A549 (cell line): ENCODE results near the gene ELF5. TPM values are rescaled to one million over a fixed set of nuclear protein-coding genes. Genes with fewer than 3 reads are reported as not detected.

Experiments
- ATAC-seq, 2 experiments: fragments of 200-7000 bp in 1 of 2; fragments of >200 bp in 1 of 2; cut with Nextera tagmentation in 1 of 2; cut with Tn5 transposase in 1 of 2; 3 replicates each; pipeline versions ENCODE4 v1.8.0 to v1.9.1; 2018 to 2020; ENCODE audit warnings: mild to moderate bottlenecking in 1 of 2, moderate library complexity in 1 of 2
- CTCF ChIA-PET: fragments of 300-600 bp; sonication (Branson Sonifier 250); formaldehyde crosslinking; extraction: SDS; loops from one replicate; lab custom pipeline; 2021; ENCODE audit warnings: antibody characterized with exemption, inconsistent platforms; lab: Yijun Ruan, JAX
- POLR2A ChIA-PET: fragments of 350-600 bp; formaldehyde crosslinking; extraction: SDS; loops from one replicate; lab custom pipeline; 2021; ENCODE audit warnings: antibody characterized with exemption, inconsistent platforms; lab: Yijun Ruan, JAX
- DNase-seq, 2 experiments: peaks; one replicate each; pipeline versions ENCODE4 v3.0.0 to v3.0.0-alpha.2; 2011 to 2016; ENCODE audit warnings: low read depth in 1 of 2, low spot score in 1 of 2
- FAIRE-seq: peaks from 2 replicates; lab custom pipeline; 2011; peaks lifted over from hg19 to GRCh38; lab: Jason Lieb, UNC
- H3K27ac ChIP-seq, 2 experiments: fragments of >200 bp; sonication (Bioruptor Twin); formaldehyde crosslinking; 3 replicates each; pipeline ENCODE4 v1.5.1; 2016 to 2017
- H3K4me1 ChIP-seq: fragments of >200 bp; sonication (Bioruptor Twin); formaldehyde crosslinking; 3 replicates; pipeline ENCODE4 v1.6.1; 2016
- H3K4me2 ChIP-seq: fragments of >200 bp; sonication (Bioruptor Twin); formaldehyde crosslinking; 3 replicates; pipeline ENCODE4 v1.6.1; 2016
- H3K4me3 ChIP-seq: fragments of >200 bp; sonication (Bioruptor Twin); formaldehyde crosslinking; 3 replicates; pipeline ENCODE4 v1.5.1; 2016
- H3K9me3 ChIP-seq: fragments of >200 bp; sonication (Bioruptor Twin); formaldehyde crosslinking; 3 replicates; pipeline ENCODE4 v1.6.1; 2016
- CBX2 ChIP-seq: fragments of 200-600 bp; sonication (generic); IDR thresholded peaks from 2 replicates; pipeline ENCODE4 v1.6.1; 2016; ENCODE audit warnings: low read depth, mild to moderate bottlenecking, borderline replicate concordance
- CBX8 ChIP-seq: fragments of 200-600 bp; sonication (generic); IDR thresholded peaks from 2 replicates; pipeline ENCODE4 v1.6.1; 2016
- CEBPB ChIP-seq, 2 experiments: fragments of >200 bp in 1 of 2; sonication (Bioruptor Twin) in 1 of 2; formaldehyde crosslinking in 1 of 2; IDR thresholded peaks; 2 replicates each; pipeline ENCODE4 v1.6.1; 2012 to 2016
- CHD2 ChIP-seq: fragments of 150-350 bp; IDR thresholded peaks from 2 replicates; pipeline ENCODE4 v1.6.1; 2014; ENCODE audit warnings: low read length; ENCODE audit not compliant: partially characterized antibody
- CHD4 ChIP-seq: fragments of 200-600 bp; sonication (generic); IDR thresholded peaks from 2 replicates; pipeline ENCODE4 v1.6.1; 2016; ENCODE audit warnings: antibody characterized with exemption, mild to moderate bottlenecking, borderline replicate concordance
- E2F6 ChIP-seq: IDR thresholded peaks from 2 replicates; pipeline ENCODE4 v1.6.1; 2012; ENCODE audit warnings: low read depth, borderline replicate concordance
- HDAC2 ChIP-seq: fragments of 200-600 bp; sonication (generic); IDR thresholded peaks from 2 replicates; pipeline ENCODE4 v1.6.1; 2016
- KDM1A ChIP-seq: fragments of 200-600 bp; sonication (generic); IDR thresholded peaks from 2 replicates; pipeline ENCODE4 v1.6.1; 2016; ENCODE audit warnings: low read depth, mild to moderate bottlenecking
- KDM5A ChIP-seq: fragments of 200-600 bp; sonication (generic); IDR thresholded peaks from 2 replicates; pipeline ENCODE4 v1.6.1; 2016; ENCODE audit warnings: antibody characterized with exemption, mild to moderate bottlenecking
- MYC ChIP-seq: IDR thresholded peaks from 2 replicates; pipeline ENCODE4 v1.6.1; 2012; ENCODE audit warnings: mild to moderate bottlenecking, inconsistent platforms, low read length, improper control_type of control experiment, borderline replicate concordance
- POLR2AphosphoS2 ChIP-seq: conservative IDR thresholded peaks from 2 replicates; pipeline ENCODE4 v1.6.1; 2012; ENCODE audit warnings: low read length, improper control_type of control experiment, inconsistent platforms
- RARB ChIP-seq: fragments of 250-450 bp; sonication (Bioruptor Pico); IDR thresholded peaks from 2 replicates; pipeline ENCODE4 v1.8.0; 2021; ENCODE audit warnings: mild to moderate bottlenecking, moderate library complexity
- TFCP2L1 ChIP-seq: fragments of 250-450 bp; sonication (Bioruptor Pico); IDR thresholded peaks from 2 replicates; pipeline ENCODE4 v1.5.0; 2021; ENCODE audit warnings: mild to moderate bottlenecking
- ZC3H11A ChIP-seq: fragments of 450-650 bp; IDR thresholded peaks from 2 replicates; pipeline ENCODE4 v1.6.1; 2014; ENCODE audit warnings: antibody characterized with exemption, mild to moderate bottlenecking
- ZNF302 ChIP-seq: fragments of 250-450 bp; sonication (Bioruptor Pico); IDR thresholded peaks from 2 replicates; pipeline ENCODE4 v1.9.0; 2021; ENCODE audit warnings: inconsistent platforms, mild to moderate bottlenecking, moderate library complexity
- ZSCAN20 ChIP-seq: fragments of 250-450 bp; sonication (Bioruptor Pico); IDR thresholded peaks from 2 replicates; pipeline ENCODE4 v1.8.0; 2022; ENCODE audit warnings: mild to moderate bottlenecking, moderate library complexity
- WGBS: methylation state at CpG from one replicate; pipeline ENCODE4 v1.1.6; 2017; ENCODE audit errors: missing lambda C conversion rate; 5-methylcytosine and 5-hydroxymethylcytosine counted together
- polyA plus RNA-seq, 4 experiments: library from polyadenylated mRNA; depleted of rRNA in 3 of 4; stranded (reverse); fragments of >200 nt; fragmentation: RNase III in 1 of 4; extraction: RNeasy Plus Mini Kit Qiagen cat#74134 plus additional on column Dnase treatment in 1 of 4; gene quantifications; 2 replicates in 3 of 4; 3 replicates in 1 of 4; pipeline ENCODE4 v1.2.3, GENCODE V29; 2011 to 2017
- TF ChIP-seq, protein P1 (sequence below): fragments of 200-600 bp; sonication (generic); IDR thresholded peaks from 2 replicates; pipeline ENCODE4 v1.6.1; 2016; ENCODE audit warnings: antibody characterized with exemption, mild to moderate bottlenecking, moderate library complexity
- TF ChIP-seq, protein P2 (sequence below): fragments of >200 bp; sonication (Bioruptor Twin); formaldehyde crosslinking; IDR thresholded peaks from 3 replicates; pipeline ENCODE4 v1.5.1; 2016

ELF5 gene
- polyA plus RNA-seq, 2 of the 4 experiments (the other 2 are of a cell fraction), result 0.04 TPM; not detected in 1

DNA sequence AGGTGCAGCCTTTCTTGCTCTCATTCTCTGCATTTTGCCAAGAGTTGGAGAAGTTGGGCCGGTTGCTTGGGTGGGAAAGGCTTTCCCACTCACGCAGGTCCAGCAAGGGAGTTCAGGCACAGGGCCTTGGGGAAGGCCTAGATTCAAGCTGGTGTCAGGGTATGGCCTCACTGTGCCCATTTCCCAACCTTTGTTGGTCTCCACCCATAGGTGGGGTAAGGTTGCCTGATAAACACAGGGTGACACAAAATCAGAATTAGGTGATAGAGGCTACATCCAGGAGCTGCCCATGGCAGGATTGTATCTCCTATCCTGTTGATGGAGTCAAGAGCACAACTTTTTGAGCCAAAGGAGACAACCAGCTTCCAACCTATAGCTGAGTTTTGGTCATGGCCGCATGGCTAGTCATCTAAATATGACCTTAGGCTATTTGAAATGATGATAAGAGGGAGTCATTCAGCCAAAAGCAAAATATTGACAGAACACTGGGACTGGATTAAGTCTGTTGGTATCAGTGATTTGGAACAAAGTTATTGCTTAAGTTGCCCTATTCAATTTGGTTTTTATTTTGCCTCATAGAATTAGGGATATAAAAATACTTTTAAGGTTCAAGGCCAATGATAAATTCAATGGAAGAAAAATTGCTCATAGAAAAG lies 54.0 kb downstream of the ELF5 start (continued):
- TF ChIP-seq, protein P1, sequence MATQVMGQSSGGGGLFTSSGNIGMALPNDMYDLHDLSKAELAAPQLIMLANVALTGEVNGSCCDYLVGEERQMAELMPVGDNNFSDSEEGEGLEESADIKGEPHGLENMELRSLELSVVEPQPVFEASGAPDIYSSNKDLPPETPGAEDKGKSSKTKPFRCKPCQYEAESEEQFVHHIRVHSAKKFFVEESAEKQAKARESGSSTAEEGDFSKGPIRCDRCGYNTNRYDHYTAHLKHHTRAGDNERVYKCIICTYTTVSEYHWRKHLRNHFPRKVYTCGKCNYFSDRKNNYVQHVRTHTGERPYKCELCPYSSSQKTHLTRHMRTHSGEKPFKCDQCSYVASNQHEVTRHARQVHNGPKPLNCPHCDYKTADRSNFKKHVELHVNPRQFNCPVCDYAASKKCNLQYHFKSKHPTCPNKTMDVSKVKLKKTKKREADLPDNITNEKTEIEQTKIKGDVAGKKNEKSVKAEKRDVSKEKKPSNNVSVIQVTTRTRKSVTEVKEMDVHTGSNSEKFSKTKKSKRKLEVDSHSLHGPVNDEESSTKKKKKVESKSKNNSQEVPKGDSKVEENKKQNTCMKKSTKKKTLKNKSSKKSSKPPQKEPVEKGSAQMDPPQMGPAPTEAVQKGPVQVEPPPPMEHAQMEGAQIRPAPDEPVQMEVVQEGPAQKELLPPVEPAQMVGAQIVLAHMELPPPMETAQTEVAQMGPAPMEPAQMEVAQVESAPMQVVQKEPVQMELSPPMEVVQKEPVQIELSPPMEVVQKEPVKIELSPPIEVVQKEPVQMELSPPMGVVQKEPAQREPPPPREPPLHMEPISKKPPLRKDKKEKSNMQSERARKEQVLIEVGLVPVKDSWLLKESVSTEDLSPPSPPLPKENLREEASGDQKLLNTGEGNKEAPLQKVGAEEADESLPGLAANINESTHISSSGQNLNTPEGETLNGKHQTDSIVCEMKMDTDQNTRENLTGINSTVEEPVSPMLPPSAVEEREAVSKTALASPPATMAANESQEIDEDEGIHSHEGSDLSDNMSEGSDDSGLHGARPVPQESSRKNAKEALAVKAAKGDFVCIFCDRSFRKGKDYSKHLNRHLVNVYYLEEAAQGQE, result no peak
- no peak for TF ChIP-seq MYC
- no peak for TF ChIP-seq HDAC2
- TF ChIP-seq E2F6, result no peak
- TF ChIP-seq CHD2, result no peak

- POLR2A ChIA-PET, result no interaction called here
Measured at GRCh38 chr11:34458525-34458924, 55.1 kb downstream of the ELF5 start.

GRCh38 chr11:34457607-34458006 lies 56.0 kb downstream of the ELF5 start:
- Histone ChIP-seq H3K27ac (no peak overlapping the region), H3K4me1 (no peaks in the 10 kb centered on the region), H3K4me2 (no peak overlapping the region), H3K9me3 (no peaks in the 10 kb centered on the region)
- 78% methylated on average over 2 of the region's 2 CpGs for WGBS
- POLR2A ChIA-PET, result no interaction called here
- CTCF ChIA-PET, result interaction anchor here (0.6 to 4.2 kb wide), 3 partner anchors 11 to 278 kb away, joined by 3 to 13 read pairs (median 3); no protein-coding TSS in a partner anchor
- no peak for FAIRE-seq
- ATAC-seq, result no peak
- TF ChIP-seq CBX2, result no peak
- no peak for TF ChIP-seq E2F6
- no peak for TF ChIP-seq KDM1A
- TF ChIP-seq TFCP2L1 (CRISPR knock-in tag), result no peak
- TF ChIP-seq, protein P2, sequence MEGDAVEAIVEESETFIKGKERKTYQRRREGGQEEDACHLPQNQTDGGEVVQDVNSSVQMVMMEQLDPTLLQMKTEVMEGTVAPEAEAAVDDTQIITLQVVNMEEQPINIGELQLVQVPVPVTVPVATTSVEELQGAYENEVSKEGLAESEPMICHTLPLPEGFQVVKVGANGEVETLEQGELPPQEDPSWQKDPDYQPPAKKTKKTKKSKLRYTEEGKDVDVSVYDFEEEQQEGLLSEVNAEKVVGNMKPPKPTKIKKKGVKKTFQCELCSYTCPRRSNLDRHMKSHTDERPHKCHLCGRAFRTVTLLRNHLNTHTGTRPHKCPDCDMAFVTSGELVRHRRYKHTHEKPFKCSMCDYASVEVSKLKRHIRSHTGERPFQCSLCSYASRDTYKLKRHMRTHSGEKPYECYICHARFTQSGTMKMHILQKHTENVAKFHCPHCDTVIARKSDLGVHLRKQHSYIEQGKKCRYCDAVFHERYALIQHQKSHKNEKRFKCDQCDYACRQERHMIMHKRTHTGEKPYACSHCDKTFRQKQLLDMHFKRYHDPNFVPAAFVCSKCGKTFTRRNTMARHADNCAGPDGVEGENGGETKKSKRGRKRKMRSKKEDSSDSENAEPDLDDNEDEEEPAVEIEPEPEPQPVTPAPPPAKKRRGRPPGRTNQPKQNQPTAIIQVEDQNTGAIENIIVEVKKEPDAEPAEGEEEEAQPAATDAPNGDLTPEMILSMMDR, result no peak
- TF ChIP-seq ZC3H11A, result no peak
- TF ChIP-seq, all 56 proteins: peak for 0
- no peak overlapping the region for H3K4me3 ChIP-seq
- no peak for DNase-seq

More at GRCh38 chr11:34458525-34458924, 55.1 kb downstream of the ELF5 start:
- WGBS, result 80% methylated on average over 4 of the region's 4 CpGs
- H3K4me3 ChIP-seq, result no peak overlapping the region
- H3K4me2 ChIP-seq, result no peak overlapping the region
- no peak overlapping the region for H3K27ac ChIP-seq
- no peaks in the 10 kb centered on the region for H3K4me1 ChIP-seq
- H3K9me3 ChIP-seq, result no peaks in the 10 kb centered on the region
- TF ChIP-seq CBX8 (no peak), POLR2AphosphoS2 (no peak), ZNF302 (CRISPR knock-in tag) (no peak), CHD4 (no peak), RARB (CRISPR knock-in tag) (no peak), KDM5A (no peak), CEBPB (IDR thresholded peaks at IDR 0.05) (no peak), E2F6 (no peak), ZSCAN20 (CRISPR knock-in tag) (no peak)
- DNase-seq (no peak), ATAC-seq (no peak), FAIRE-seq (no peak)
- CTCF ChIA-PET, result interaction anchor here (1.0 to 4.2 kb wide), 3 partner anchors 18 to 92 kb away, joined by 3 to 13 read pairs (median 9); no protein-coding TSS in a partner anchor
